ENCODE data around the gene KCNAB1. TPM values are rescaled to one million over a fixed set of nuclear protein-coding genes. Genes with fewer than 3 reads are reported as not detected.

KCNAB1 gene
- total RNA-seq, 1 experiment from 2014 or later: 1.0 TPM

- DNase-seq (ENCODE audit: low spot score) (no peak), ATAC-seq (no peak)
- CTCF ChIA-PET: interaction anchor here (1.8 to 2.2 kb wide), 3 partner anchors 165 to 334 kb away, joined by 8 to 29 read pairs (median 25); no protein-coding TSS in a partner anchor
- Mint-ChIP-seq H3K4me3 (no peak overlapping the region), H3K36me3 (no peaks in the 10 kb centered on the region), H3K27me3 (ENCODE audit: low read depth) (no peaks in the 10 kb centered on the region), H3K27ac (no peak overlapping the region), H3K9me3 (no peaks in the 10 kb centered on the region), H3K4me1 (no peaks in the 10 kb centered on the region)
- TF ChIP-seq NR1H2 (CRISPR knock-in tag; IDR thresholded peaks at IDR 0.05): no peak
- no peak for TF ChIP-seq TCF7 (CRISPR knock-in tag; IDR thresholded peaks at IDR 0.05; ENCODE audit: low read depth)
- TF ChIP-seq PRRX2 (CRISPR knock-in tag; IDR thresholded peaks at IDR 0.05): no peak
- TF ChIP-seq STAT6 (CRISPR knock-in tag; conservative IDR thresholded peaks at IDR 0.05; ENCODE audit: low read depth): no peak
- TF ChIP-seq NFYB (CRISPR knock-in tag; conservative IDR thresholded peaks at IDR 0.05; ENCODE audit: low read depth): no peak
- no peak for TF ChIP-seq CREB1 (CRISPR knock-in tag; IDR thresholded peaks at IDR 0.05)
- POLR2A ChIA-PET: no interaction called here
These were observed 55.2 kb downstream of the KCNAB1 start for GRCh38 chr3:156175570-156175969.

- Mint-ChIP-seq H3K36me3 (no peaks in the 10 kb centered on the region), H3K4me1 (no peaks in the 10 kb centered on the region), H3K9me3 (no peaks in the 10 kb centered on the region), H3K27me3 (ENCODE audit: low read depth) (no peaks in the 10 kb centered on the region), H3K27ac (no peak overlapping the region), H3K4me3 (no peak overlapping the region)
- ATAC-seq (no peak), DNase-seq (ENCODE audit: low spot score) (no peak)
- ChIA-PET CTCF (interaction anchor here (0.8 kb wide), 1 partner anchor 207 kb away, joined by 4 read pairs; no protein-coding TSS in a partner anchor), POLR2A (no interaction called here)
- TF ChIP-seq CBFB (CRISPR knock-in tag; IDR thresholded peaks at IDR 0.05; ENCODE audit: low read depth): no peak
- no peak for TF ChIP-seq ZBTB21 (CRISPR knock-in tag; IDR thresholded peaks at IDR 0.05; ENCODE audit: borderline replicate concordance)
- no peak for TF ChIP-seq AR (CRISPR knock-in tag; IDR thresholded peaks at IDR 0.05)
- no peak for TF ChIP-seq PREB (CRISPR knock-in tag; IDR thresholded peaks at IDR 0.05; ENCODE audit: borderline replicate concordance)
- TF ChIP-seq FOXJ3 (CRISPR knock-in tag; IDR thresholded peaks at IDR 0.05; ENCODE audit: borderline replicate concordance): no peak
- TF ChIP-seq ZNF121 (CRISPR knock-in tag; IDR thresholded peaks at IDR 0.05): no peak
- TF ChIP-seq KAT7 (CRISPR knock-in tag; IDR thresholded peaks at IDR 0.05; ENCODE audit: borderline replicate concordance): no peak
- TF ChIP-seq NFATC4 (CRISPR knock-in tag; IDR thresholded peaks at IDR 0.05): no peak
- TF ChIP-seq ELF4 (CRISPR knock-in tag; IDR thresholded peaks at IDR 0.05; ENCODE audit: low read depth): no peak
- TF ChIP-seq ZNF317 (CRISPR knock-in tag; IDR thresholded peaks at IDR 0.05; ENCODE audit: borderline replicate concordance, low read depth): no peak
- no peak for TF ChIP-seq ZNF219 (CRISPR knock-in tag; IDR thresholded peaks at IDR 0.05; ENCODE audit: borderline replicate concordance)
- TF ChIP-seq NR1H2 (CRISPR knock-in tag; IDR thresholded peaks at IDR 0.05): no peak
- no peak for TF ChIP-seq CREM (CRISPR knock-in tag; IDR thresholded peaks at IDR 0.05)
- TF ChIP-seq MYBL2 (CRISPR knock-in tag; IDR thresholded peaks at IDR 0.05): no peak
- TF ChIP-seq TEAD1 (CRISPR knock-in tag; IDR thresholded peaks at IDR 0.05): no peak
- no peak for TF ChIP-seq ATF1 (CRISPR knock-in tag; IDR thresholded peaks at IDR 0.05)
- TF ChIP-seq ATF3 (CRISPR knock-in tag; conservative IDR thresholded peaks at IDR 0.05): no peak
- no peak for TF ChIP-seq ARID4B (CRISPR knock-in tag; IDR thresholded peaks at IDR 0.05; ENCODE audit: borderline replicate concordance)
- no peak for TF ChIP-seq RORB (CRISPR knock-in tag; IDR thresholded peaks at IDR 0.05)
These were observed 55.7 kb downstream of the KCNAB1 start for GRCh38 chr3:156176048-156176447.

Data from WTC11 (cell line).